OCI-LY1 (cell line): ENCODE measurements around the gene PHKG2.

Experiments
- H2AFZ ChIP-seq: fragments of 200-600 bp; sonication (generic), shearing (Covaris generic); 2 replicates; pipeline ENCODE4 v1.6.0; 2014; ENCODE audit warnings: antibody characterized with exemption, mild to moderate bottlenecking, low read length
- H3F3A ChIP-seq: fragments of 200-600 bp; sonication (generic), shearing (Covaris generic); 2 replicates; pipeline ENCODE4 v1.6.0; 2014; ENCODE audit warnings: mild to moderate bottlenecking, antibody characterized with exemption, low read length, moderate library complexity; ENCODE audit not compliant: insufficient read depth
- H3K27ac ChIP-seq: fragments of 200-600 bp; sonication (generic); 2 replicates; pipeline ENCODE4 v1.5.1; 2014; ENCODE audit warnings: low read length, mixed run types, mild to moderate bottlenecking, low read depth; ENCODE audit not compliant: poor library complexity, severe bottlenecking
- H3K27me3 ChIP-seq: fragments of 200-600 bp; sonication (generic); 2 replicates; pipeline ENCODE4 v1.6.0; 2014; ENCODE audit warnings: antibody characterized with exemption, mild to moderate bottlenecking, low read length, moderate library complexity; ENCODE audit not compliant: insufficient read depth
- H3K36me3 ChIP-seq: fragments of 200-600 bp; sonication (generic); 2 replicates; pipeline ENCODE4 v1.6.1; 2014; ENCODE audit warnings: mild to moderate bottlenecking, antibody characterized with exemption, low read length, moderate library complexity, mixed read lengths; ENCODE audit not compliant: insufficient read depth
- H3K4me1 ChIP-seq: fragments of 200-600 bp; sonication (generic); 2 replicates; pipeline ENCODE4 v1.5.1; 2014; ENCODE audit warnings: mild to moderate bottlenecking, low read length, moderate library complexity; ENCODE audit not compliant: insufficient read depth, severe bottlenecking
- H3K4me2 ChIP-seq: fragments of 200-600 bp; sonication (generic), shearing (Covaris generic); 2 replicates; pipeline ENCODE4 v1.6.1; 2014; ENCODE audit warnings: low read length
- H3K4me3 ChIP-seq: fragments of 200-600 bp; sonication (generic); 2 replicates; pipeline ENCODE4 v1.5.1; 2014; ENCODE audit warnings: low read length, low read depth, mild to moderate bottlenecking, mixed read lengths; ENCODE audit not compliant: poor library complexity, severe bottlenecking
- H3K79me2 ChIP-seq: fragments of 200-600 bp; shearing (Covaris generic); 2 replicates; pipeline ENCODE4 v1.6.1; 2016; ENCODE audit warnings: mixed run types, low read length, mixed read lengths; ENCODE audit not compliant: insufficient read depth
- H3K9ac ChIP-seq: fragments of 200-600 bp; sonication (generic), shearing (Covaris generic); 2 replicates; pipeline ENCODE4 v1.6.1; 2014; ENCODE audit warnings: mild to moderate bottlenecking, low read length, mixed read lengths
- H3K9me2 ChIP-seq: fragments of 200-600 bp; sonication (generic), shearing (Covaris generic); 2 replicates; pipeline ENCODE4 v1.6.1; 2014; ENCODE audit warnings: low read depth, mild to moderate bottlenecking, low read length, mixed read lengths
- H3K9me3 ChIP-seq: fragments of 200-600 bp; shearing (Covaris generic); 2 replicates; pipeline ENCODE4 v1.6.1; 2014; ENCODE audit warnings: low read length, mixed read lengths
- H4K20me1 ChIP-seq: fragments of 200-600 bp; sonication (generic), shearing (Covaris generic); 2 replicates; pipeline ENCODE4 v1.6.0; 2016; ENCODE audit warnings: mild to moderate bottlenecking, low read length; ENCODE audit not compliant: insufficient read depth
- EZH2 ChIP-seq: fragments of 200-600 bp; sonication (generic), shearing (Covaris generic); IDR thresholded peaks from 2 replicates; pipeline ENCODE4 v1.8.0; 2017; ENCODE audit warnings: borderline replicate concordance, mixed run types, mild to moderate bottlenecking, antibody characterized with exemption, low read length, moderate library complexity, mixed read lengths
- TF ChIP-seq, protein P1 (sequence below): fragments of 200-600 bp; sonication (generic), shearing (Covaris generic); IDR thresholded peaks from 2 replicates; pipeline ENCODE4 v1.5.1; 2017; ENCODE audit warnings: mild to moderate bottlenecking, antibody characterized with exemption, low read length, moderate library complexity, mixed read lengths

Gene PHKG2

GRCh38 chr16:30758988-30759491, 10.8 kb downstream of the PHKG2 start:
- Histone ChIP-seq H3F3A (no peaks in the 10 kb centered on the region), H3K9ac (peak overlapping the region; percentile 14; the same call in 1 of the 2 replicates), H2AFZ (no peak overlapping the region), H3K79me2 (no peaks in the 10 kb centered on the region; the same call in 1 of the 2 replicates), H3K27me3 (no peaks in the 10 kb centered on the region), H3K36me3 (peaks cover 58% of the 10 kb centered on the region), H3K9me2 (no peaks in the 10 kb centered on the region), H3K4me3 (no peak overlapping the region), H3K27ac (peak overlapping the region; percentile 76), H3K9me3 (no peaks in the 10 kb centered on the region), H3K4me2 (peak overlapping the region; percentile 90; the same call in 1 of the 2 replicates), H4K20me1 (no peaks in the 10 kb centered on the region), H3K4me1 (peaks cover 37% of the 10 kb centered on the region)
- TF ChIP-seq EZH2: no peak
- TF ChIP-seq, protein P1, sequence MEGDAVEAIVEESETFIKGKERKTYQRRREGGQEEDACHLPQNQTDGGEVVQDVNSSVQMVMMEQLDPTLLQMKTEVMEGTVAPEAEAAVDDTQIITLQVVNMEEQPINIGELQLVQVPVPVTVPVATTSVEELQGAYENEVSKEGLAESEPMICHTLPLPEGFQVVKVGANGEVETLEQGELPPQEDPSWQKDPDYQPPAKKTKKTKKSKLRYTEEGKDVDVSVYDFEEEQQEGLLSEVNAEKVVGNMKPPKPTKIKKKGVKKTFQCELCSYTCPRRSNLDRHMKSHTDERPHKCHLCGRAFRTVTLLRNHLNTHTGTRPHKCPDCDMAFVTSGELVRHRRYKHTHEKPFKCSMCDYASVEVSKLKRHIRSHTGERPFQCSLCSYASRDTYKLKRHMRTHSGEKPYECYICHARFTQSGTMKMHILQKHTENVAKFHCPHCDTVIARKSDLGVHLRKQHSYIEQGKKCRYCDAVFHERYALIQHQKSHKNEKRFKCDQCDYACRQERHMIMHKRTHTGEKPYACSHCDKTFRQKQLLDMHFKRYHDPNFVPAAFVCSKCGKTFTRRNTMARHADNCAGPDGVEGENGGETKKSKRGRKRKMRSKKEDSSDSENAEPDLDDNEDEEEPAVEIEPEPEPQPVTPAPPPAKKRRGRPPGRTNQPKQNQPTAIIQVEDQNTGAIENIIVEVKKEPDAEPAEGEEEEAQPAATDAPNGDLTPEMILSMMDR: no peak

DNA sequence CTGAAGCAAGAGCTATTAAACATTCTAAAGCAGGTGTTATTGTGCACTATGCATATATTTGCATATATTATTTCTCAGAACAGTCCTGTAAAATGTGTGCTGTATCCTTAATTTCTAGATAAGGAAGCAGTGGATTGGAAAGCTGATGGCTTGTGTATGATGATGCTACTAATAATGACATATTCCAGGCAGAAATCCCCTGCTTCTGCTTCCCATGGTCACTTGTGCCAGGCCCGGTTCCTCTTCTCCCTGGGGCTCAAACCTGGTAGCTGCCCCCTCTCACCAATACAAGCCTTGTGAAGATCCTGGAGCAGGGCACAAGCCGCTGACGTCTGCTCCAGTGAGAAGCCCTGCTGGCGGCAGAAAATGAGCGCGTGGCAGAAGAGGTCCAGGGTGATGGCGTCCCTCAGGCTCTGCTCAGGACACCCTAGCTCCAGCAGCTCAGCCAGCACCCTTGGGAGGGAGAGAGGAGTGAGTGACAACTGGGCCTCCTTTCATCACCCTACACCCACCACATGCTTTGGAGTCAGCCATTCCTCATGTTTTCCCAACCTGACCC, 11.9 kb downstream of the PHKG2 start:
- Histone ChIP-seq H4K20me1 (no peaks in the 10 kb centered on the region), H3K9me2 (no peaks in the 10 kb centered on the region), H2AFZ (no peak overlapping the region), H3K79me2 (no peaks in the 10 kb centered on the region; the same call in 1 of the 2 replicates), H3K36me3 (peaks cover 58% of the 10 kb centered on the region), H3K4me1 (peaks cover 37% of the 10 kb centered on the region), H3K4me3 (peak overlapping the region; percentile 84), H3K27ac (peak overlapping the region; percentile 76), H3K9me3 (no peaks in the 10 kb centered on the region), H3K27me3 (no peaks in the 10 kb centered on the region), H3K4me2 (peak overlapping the region; percentile 90), H3K9ac (peak overlapping the region; percentile 76; the same call in 1 of the 2 replicates), H3F3A (no peaks in the 10 kb centered on the region)
- no peak for TF ChIP-seq EZH2
- TF ChIP-seq, protein P1: no peak

GRCh38 chr16:30760577-30761426, 12.6 kb downstream of the PHKG2 start:
- Histone ChIP-seq H3K9me3 (no peaks in the 10 kb centered on the region), H3K27me3 (no peaks in the 10 kb centered on the region), H3F3A (no peaks in the 10 kb centered on the region), H3K9me2 (no peaks in the 10 kb centered on the region), H3K4me1 (peaks cover 37% of the 10 kb centered on the region), H3K4me3 (peak overlapping the region; percentile 84), H3K9ac (peak overlapping the region; percentile 76), H3K79me2 (no peaks in the 10 kb centered on the region; the same call in 1 of the 2 replicates), H2AFZ (no peak overlapping the region), H3K4me2 (peak overlapping the region; percentile 90), H3K36me3 (peaks cover 60% of the 10 kb centered on the region), H4K20me1 (no peaks in the 10 kb centered on the region), H3K27ac (peak overlapping the region; percentile 76)
- TF ChIP-seq, protein P1: no peak
- no peak for TF ChIP-seq EZH2
